Skeletal muscle cell (primary cell): ENCODE measurements around the gene CIDEA.
"Not testable (repeated sequence)": the region's sequence is repeated elsewhere in the genome, so short reads cannot be mapped to it uniquely, and the experiment has no call there.

Source experiments
- DNase-seq: peaks from one replicate; pipeline ENCODE4 v3.0.0-alpha.2; 2010; ENCODE audit warnings: low read depth
- H3K4me3 ChIP-seq: 2 replicates; pipeline ENCODE4 v1.5.1; 2011; ENCODE audit warnings: low read depth, mild to moderate bottlenecking, control low read depth, low read length, moderate library complexity

CIDEA gene, protein sequence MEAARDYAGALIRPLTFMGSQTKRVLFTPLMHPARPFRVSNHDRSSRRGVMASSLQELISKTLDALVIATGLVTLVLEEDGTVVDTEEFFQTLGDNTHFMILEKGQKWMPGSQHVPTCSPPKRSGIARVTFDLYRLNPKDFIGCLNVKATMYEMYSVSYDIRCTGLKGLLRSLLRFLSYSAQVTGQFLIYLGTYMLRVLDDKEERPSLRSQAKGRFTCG

DNA sequence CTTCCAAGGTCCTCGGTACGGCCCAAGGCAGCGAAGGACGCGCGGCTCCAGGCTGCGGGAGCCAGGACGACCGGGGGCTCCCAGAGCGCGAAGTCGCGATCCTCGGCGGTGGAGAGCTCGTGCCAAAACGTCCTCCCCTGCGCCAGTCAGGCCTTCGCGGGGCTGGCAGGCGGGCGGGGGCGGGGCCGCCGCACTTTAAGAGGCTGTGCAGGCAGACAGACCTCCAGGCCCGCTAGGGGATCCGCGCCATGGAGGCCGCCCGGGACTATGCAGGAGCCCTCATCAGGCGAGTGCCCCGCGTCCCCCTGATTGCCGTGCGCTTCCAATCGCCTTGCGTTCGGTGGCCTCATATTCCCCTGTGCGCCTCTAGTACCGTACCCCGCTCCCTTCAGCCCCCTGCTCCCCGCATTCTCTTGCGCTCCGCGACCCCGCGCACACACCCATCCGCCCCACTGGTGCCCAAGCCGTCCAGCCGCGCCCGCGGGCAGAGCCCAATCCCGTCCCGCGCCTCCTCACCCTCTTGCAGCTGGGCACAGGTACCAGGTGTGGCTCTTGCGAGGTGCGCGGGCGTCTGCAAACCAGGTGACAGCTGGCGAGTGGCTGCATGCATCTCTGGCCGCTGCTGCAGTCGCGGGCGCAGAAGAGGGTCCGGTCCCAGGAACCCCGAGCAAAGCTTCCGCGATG lies at the start of gene CIDEA:
Gene CIDEA (plus strand): TSS at position 226 of the 684 bp plus-strand sequence. CDS start 23 bp downstream, at position 249.
- no peak for DNase-seq
- H3K4me3 ChIP-seq, result peak within 1 kb of the TSS; percentile 45

DNA sequence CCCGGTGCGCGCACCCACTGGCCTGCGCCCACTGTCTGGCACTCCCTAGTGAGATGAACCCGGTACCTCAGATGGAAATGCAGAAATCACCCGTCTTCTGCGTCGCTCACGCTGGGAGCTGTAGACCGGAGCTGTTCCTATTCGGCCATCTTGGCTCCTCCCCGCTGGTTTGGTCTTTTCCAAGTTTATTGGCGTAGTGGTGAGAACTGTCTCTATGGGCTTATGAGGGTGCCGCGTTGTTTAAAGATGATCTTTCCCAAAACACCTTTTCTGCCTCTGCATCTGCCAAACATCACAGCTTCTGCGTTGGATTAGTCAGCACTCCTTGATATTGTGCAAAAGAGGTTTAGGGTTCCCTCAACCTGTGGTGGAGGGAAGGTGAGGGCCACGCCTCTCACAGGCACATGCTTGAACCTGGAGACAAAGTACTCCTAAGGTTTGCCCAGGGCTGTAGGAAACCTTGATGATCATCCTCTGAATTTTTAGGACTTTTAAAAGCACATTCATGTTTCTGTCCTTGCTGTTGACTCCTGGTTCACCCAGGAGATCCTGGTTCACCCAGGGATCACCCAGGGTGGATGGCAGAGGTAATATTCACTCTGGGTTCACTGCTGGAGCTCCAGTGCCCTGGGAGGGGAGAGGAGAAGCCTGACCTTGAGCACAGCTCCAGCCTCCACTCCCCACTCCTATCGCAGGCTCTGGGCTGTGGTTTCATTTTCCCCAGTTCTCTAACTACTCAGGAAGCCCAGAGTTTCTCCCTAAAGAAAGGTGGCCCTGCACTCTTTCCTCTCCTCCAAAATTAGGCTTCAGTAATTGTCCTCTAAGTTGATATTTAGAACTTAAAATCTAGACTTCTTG lies 45.6 kb upstream of the CIDEA start:
- H3K4me3 ChIP-seq, DNase-seq: not testable (repeated sequence)

GRCh38 chr18:12212308-12212707 lies 41.9 kb upstream of the CIDEA start:
- DNase-seq, H3K4me3 ChIP-seq: not testable (repeated sequence)

GRCh38 chr18:12214296-12215005 lies 39.7 kb upstream of the CIDEA start:
- not testable (repeated sequence) for DNase-seq, H3K4me3 ChIP-seq

GRCh38 chr18:12216471-12216870 lies 37.7 kb upstream of the CIDEA start:
- not testable (repeated sequence) for DNase-seq, H3K4me3 ChIP-seq

GRCh38 chr18:12218603-12219002 lies 35.6 kb upstream of the CIDEA start:
- H3K4me3 ChIP-seq, DNase-seq: not testable (repeated sequence)

GRCh38 chr18:12222041-12222440 lies 32.1 kb upstream of the CIDEA start:
- not testable (repeated sequence) for H3K4me3 ChIP-seq, DNase-seq

DNA sequence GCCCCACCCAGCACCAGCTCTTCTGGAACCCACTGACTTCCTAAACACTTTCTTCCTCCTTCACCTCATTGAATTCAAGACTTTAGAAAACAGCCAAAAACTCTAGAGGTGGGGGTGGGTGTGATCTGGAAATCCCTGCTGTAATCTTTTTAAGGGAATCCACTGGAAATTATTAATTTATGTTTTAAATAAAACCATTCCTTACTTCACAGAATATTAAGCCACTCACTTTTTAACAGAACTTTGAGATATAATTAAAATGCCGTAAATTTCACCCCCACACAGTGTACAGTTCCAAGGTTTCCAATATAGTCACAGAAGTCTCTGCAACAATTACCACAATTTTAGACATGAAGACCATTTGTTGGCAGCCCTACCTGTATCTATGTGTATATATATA lies 30.8 kb upstream of the CIDEA start:
- DNase-seq, H3K4me3 ChIP-seq: not testable (repeated sequence)

GRCh38 chr18:12226807-12227206 lies 27.4 kb upstream of the CIDEA start:
- DNase-seq, H3K4me3 ChIP-seq: not testable (repeated sequence)

DNA sequence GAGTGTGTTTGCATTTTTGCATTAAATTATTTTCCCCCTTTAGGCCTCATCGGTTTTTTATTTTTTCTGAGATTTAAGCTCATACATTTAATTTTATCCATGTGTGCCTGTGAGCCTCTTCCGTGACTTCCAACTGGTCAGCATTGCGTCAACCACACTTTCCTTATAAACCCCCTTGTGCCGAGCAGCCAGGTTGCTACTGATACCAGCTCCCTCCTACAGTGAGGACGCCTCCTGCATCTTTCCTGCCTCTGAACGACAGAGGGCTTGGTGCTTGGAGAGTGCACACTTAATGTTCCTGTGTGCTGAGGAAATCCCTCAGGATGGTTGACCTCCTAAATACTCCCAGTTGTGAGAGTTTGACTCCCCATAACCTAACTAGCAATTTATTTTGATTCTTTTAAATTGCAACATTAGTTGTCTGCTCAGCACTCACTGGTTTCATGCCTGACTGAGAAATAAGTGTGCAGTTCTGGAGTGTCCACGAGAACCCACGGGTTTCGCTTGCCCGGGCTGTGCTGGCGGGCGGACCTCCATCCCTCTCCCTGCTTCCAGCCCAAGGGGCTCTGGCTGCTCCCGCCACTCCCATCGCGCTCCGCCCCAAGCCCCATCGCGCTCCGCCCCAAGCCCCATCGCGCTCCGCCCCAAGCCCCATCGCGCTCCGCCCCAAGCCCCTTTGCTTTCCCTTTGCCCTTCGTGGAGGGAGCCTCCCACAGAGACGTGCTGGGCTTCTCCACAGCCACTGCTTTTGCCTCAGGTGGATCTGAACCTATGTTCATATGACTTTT lies 26.6 kb upstream of the CIDEA start:
- not testable (repeated sequence) for H3K4me3 ChIP-seq, DNase-seq

DNA sequence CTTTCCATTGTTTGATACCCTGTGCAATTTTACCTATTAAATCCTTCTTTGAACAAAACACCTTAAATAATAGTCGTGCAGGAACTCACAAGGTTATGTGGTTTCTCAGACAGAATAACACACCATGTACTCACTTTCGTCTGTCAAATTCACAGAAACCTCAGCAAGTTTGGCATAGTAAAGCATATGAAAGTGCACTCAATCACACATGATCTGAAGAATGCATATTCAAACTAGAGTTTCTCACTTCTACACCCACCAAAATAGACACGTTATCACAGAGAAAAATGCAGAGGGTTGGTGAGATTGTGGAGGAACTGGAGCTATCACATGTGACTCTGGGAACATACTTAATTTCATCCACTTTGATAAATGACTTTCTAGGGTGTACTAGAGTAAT lies 25.9 kb upstream of the CIDEA start:
- DNase-seq, H3K4me3 ChIP-seq: not testable (repeated sequence)

DNA sequence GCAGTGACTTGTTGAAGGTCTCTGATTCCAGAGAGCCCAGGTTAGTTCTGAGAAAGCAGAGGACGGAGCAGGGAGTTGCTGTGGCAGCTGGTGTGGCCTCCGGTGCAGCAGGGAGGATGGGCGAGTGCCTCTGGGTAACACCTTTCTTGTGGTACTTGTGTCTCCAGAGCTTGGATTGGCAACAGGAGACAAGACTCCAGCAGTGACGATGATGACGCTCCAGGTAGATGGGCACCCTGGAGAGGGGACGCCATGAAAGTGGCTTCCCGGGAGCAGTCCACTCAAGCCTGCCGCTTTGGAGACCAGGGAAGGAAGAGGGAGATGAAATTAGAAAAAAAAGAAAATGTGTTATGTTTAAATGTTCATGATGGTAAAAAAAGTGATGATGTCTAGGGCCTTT lies 23.6 kb upstream of the CIDEA start:
- not testable (repeated sequence) for H3K4me3 ChIP-seq, DNase-seq

DNA sequence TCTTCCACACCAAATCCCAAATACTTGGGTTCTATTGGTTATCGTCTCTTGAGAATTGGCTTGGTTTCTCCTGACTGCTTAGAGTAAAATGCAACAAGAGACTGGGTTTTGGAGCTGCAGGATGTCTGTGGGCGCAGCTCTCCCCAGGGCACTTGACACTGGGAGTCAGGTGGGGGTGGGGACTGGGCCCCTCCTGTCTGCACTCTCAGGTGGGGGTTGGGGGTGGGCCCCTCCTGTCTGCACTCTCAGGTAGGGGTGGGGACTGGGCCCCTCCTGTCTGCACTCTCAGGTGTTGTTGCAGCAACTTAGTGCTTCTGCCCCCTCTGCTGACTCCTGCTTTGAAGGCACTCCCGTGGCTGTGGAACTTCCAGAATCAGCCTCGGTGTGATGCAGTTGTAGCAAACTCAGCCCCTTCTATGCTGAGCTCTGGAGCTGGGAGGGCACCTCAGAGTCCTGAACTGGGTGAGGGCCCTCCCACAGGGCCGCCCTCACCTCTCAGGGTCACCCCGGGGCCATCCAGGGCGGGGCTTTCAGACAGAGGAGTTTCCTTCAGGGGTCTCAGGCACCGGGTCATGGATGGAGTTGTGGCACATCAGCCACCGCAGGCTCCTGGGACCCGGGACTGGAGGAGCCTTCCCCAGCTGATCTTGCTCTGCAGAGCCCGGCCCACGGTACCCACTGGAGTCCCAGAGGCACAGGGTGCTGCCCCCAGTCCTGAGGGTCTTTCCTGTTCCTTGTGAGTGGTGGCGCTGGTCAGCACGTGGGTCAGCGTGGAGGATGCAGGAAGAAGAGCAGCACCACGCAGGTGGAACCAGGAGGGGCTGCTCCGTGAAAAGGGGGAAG lies 22.9 kb upstream of the CIDEA start:
- no peak for DNase-seq
- H3K4me3 ChIP-seq, result no peak overlapping the region

- DNase-seq, result no peak
- H3K4me3 ChIP-seq, result no peak overlapping the region
Observed at GRCh38 chr18:12231986-12232385, 22.2 kb upstream of the CIDEA start.

DNA sequence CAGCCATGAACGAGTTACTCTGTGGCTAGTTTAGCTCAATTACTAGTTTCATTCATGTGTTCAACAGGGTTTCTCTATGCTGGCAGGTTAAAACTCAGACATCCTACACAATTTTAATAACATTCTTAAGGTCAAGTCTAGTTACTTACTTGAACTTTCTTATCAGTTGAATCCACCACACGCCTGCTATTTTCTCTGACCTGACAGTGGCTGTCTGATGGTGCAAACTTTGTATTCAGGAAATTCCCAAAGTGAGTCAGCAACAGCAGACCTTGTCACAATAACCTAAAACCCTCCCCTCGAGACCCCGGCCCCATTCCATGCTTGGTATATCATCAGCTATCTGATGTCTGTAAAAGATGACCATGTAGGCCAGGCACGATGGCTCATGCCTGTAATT lies 20.8 kb upstream of the CIDEA start:
- DNase-seq, result no peak
- no peak overlapping the region for H3K4me3 ChIP-seq

DNA sequence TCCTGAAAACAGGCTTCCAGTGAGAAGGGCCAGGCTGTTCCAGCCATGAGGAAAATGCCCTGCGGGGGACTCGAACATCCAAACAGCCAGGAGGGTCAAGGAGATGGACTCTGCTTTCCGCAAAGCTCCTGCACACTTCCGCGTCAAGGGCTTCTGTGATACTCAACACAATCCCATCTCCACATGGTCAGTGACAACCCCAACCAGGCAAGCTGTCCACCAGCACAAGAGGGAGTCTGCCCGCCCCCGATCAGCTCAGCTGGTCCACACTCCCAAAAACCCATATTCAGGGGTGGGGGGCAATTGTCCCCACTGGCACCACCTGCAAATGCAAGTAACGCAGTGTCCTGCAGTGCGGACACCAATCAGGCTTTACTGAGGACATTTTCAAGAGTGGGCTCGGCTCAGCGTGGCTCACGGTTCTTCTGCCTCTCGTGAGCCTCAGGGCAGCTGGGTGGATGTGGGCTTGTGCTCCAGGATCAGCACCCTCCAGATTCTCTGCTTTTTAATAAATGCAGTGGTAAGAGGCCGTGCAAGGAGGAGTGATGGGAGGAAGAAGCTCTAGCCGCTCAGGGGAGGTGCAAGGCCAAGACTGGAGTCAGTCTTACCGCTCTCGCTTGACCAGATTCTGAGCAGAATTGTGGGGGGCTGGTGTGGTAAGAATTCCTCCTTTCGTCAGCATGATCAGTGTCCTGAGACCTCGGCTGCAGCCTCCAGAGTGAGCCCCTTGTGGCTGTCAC lies 19.5 kb upstream of the CIDEA start:
- H3K4me3 ChIP-seq, result no peak overlapping the region
- DNase-seq, result no peak

DNA sequence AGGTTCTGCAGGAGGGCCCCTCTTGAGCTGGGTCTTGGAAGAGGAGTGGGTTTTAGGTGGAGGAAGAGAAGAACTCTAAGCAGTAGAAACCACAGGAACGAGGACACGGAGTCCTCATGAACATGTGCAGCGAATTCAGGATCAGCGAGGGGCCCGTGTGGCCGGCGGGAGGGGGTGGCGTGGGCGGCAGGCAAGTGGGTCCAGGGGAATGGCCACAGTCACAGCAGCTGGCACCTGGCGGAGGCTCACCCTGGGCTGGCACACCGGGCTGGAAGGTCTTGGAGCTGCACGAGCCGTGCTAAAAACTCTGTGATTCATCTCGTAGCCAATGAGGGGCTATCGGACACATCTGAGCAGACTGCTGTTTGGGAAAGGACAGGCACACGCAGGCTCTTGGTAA lies 18.0 kb upstream of the CIDEA start:
- no peak for DNase-seq
- H3K4me3 ChIP-seq, result no peak overlapping the region
